Stimulated activated naive B cell treated with anti-CD40 and anti-IgM and Interleukin-4, amounts not matched to agents 10 μg/mL and 1 μg/mL and 100 μg/mL, for 72 hours (primary cell): ENCODE data around the gene SAFB.

ENCODE experiments used
- ATAC-seq, 2 donors: fragments of 150-1000 bp; cut with Tn5 transposase; replicated peaks; 2 replicates each; pipeline ENCODE4 v1.10.0; 2021; ENCODE audit warnings: moderate library complexity in 1 of 2
- DNase-seq: peaks from one replicate; pipeline ENCODE4 v3.0.0; 2021
- H3K27ac Mint-ChIP-seq: one replicate; pipeline ENCODE4 v1.8.0; 2022; ENCODE audit warnings: mild to moderate bottlenecking, mixed read lengths
- H3K27me3 Mint-ChIP-seq, 2 donors: one replicate each; pipeline ENCODE4 v1.8.0; 2022; ENCODE audit warnings: mixed read lengths in 2 of 2
- H3K36me3 Mint-ChIP-seq, 2 donors: one replicate each; pipeline ENCODE4 v1.8.0; 2022; ENCODE audit warnings: mixed read lengths in 2 of 2, mild to moderate bottlenecking in 1 of 2
- H3K4me1 Mint-ChIP-seq, 2 donors: one replicate each; pipeline ENCODE4 v1.8.0; 2022; ENCODE audit warnings: mixed read lengths in 2 of 2, mild to moderate bottlenecking in 1 of 2
- H3K4me3 Mint-ChIP-seq, 2 donors: one replicate each; pipeline ENCODE4 v1.8.0; 2022; ENCODE audit warnings: mild to moderate bottlenecking in 2 of 2, mixed read lengths in 2 of 2, moderate library complexity in 1 of 2
- H3K9me3 Mint-ChIP-seq, 2 donors: one replicate each; pipeline ENCODE4 v1.8.0; 2022; ENCODE audit warnings: mixed read lengths in 2 of 2, mild to moderate bottlenecking in 1 of 2

The SAFB gene

GRCh38 chr19:5706876-5707573 is 84.1 kb downstream of the SAFB start:
- ATAC-seq = no peak
- Mint-ChIP-seq H3K4me1 (peaks cover 0 to 4% of the 10 kb centered on the region in 2 donors), H3K27ac (no peak overlapping the region), H3K9me3 (no peaks in the 10 kb centered on the region), H3K36me3 (peaks cover 16 to 34% of the 10 kb centered on the region in 2 donors), H3K4me3 (no peak overlapping the region), H3K27me3 (no peaks in the 10 kb centered on the region)
- DNase-seq = no peak

- H3K36me3 Mint-ChIP-seq = peaks cover 20 to 40% of the 10 kb centered on the region in 2 donors
- no peak overlapping the region for H3K4me3 Mint-ChIP-seq
- peaks cover 0 to 6% of the 10 kb centered on the region in 2 donors for H3K4me1 Mint-ChIP-seq
- no peak for DNase-seq
- H3K9me3 Mint-ChIP-seq = no peaks in the 10 kb centered on the region
- H3K27me3 Mint-ChIP-seq = no peaks in the 10 kb centered on the region
- H3K27ac Mint-ChIP-seq = peak overlapping the region; percentile 9
- ATAC-seq = no peak
These were observed 85.0 kb downstream of the SAFB start for GRCh38 chr19:5707576-5708575.

- DNase-seq (no peak), ATAC-seq (no peak)
- H3K27ac Mint-ChIP-seq = no peak overlapping the region
- no peak overlapping the region for H3K4me3 Mint-ChIP-seq
- H3K4me1 Mint-ChIP-seq = peaks cover 0 to 5% of the 10 kb centered on the region in 2 donors
- no peaks in the 10 kb centered on the region for H3K27me3 Mint-ChIP-seq
- peaks cover 21 to 36% of the 10 kb centered on the region in 2 donors for H3K36me3 Mint-ChIP-seq
- H3K9me3 Mint-ChIP-seq = no peaks in the 10 kb centered on the region
These were observed 88.1 kb downstream of the SAFB start for GRCh38 chr19:5711025-5711424.

GRCh38 chr19:5711713-5712161 is 88.9 kb downstream of the SAFB start:
- Mint-ChIP-seq H3K27me3 (no peaks in the 10 kb centered on the region), H3K4me1 (peaks cover 0 to 5% of the 10 kb centered on the region in 2 donors), H3K9me3 (no peaks in the 10 kb centered on the region), H3K4me3 (no peak overlapping the region), H3K36me3 (peaks cover 21 to 32% of the 10 kb centered on the region in 2 donors), H3K27ac (no peak overlapping the region)
- ATAC-seq (no peak), DNase-seq (no peak)

- Mint-ChIP-seq H3K27me3 (no peaks in the 10 kb centered on the region), H3K4me1 (peaks cover 11 to 14% of the 10 kb centered on the region in 2 donors), H3K4me3 (no peak overlapping the region), H3K27ac (no peak overlapping the region), H3K9me3 (no peaks in the 10 kb centered on the region), H3K36me3 (peaks cover 17 to 24% of the 10 kb centered on the region in 2 donors)
- DNase-seq (no peak), ATAC-seq (no peak)
These were observed 90.3 kb downstream of the SAFB start for GRCh38 chr19:5713228-5713627.

GRCh38 chr19:5714816-5715215 is 91.9 kb downstream of the SAFB start:
- Mint-ChIP-seq H3K4me3 (no peak overlapping the region), H3K27ac (no peak overlapping the region), H3K9me3 (no peaks in the 10 kb centered on the region), H3K36me3 (peaks cover 15 to 24% of the 10 kb centered on the region in 2 donors), H3K27me3 (no peaks in the 10 kb centered on the region), H3K4me1 (peaks cover 19 to 24% of the 10 kb centered on the region in 2 donors)
- ATAC-seq = no peak
- DNase-seq = no peak

GRCh38 chr19:5717215-5717935 is 94.5 kb downstream of the SAFB start:
- DNase-seq (no peak), ATAC-seq (no peak)
- Mint-ChIP-seq H3K4me1 (peaks cover 22 to 33% of the 10 kb centered on the region in 2 donors), H3K9me3 (no peaks in the 10 kb centered on the region), H3K36me3 (peaks cover 16 to 26% of the 10 kb centered on the region in 2 donors), H3K4me3 (no peak overlapping the region), H3K27ac (peak overlapping the region; percentile 85), H3K27me3 (no peaks in the 10 kb centered on the region)
